BLaER1 (cell line): ENCODE measurements around the gene GPATCH1.
A peak's percentile ranks its signal among the peaks of the same experiment; 100 is the strongest.
"Not testable (repeated sequence)": the region's sequence is repeated elsewhere in the genome, so short reads cannot be mapped to it uniquely, and the experiment has no call there.

Experiments
- H3K27ac ChIP-seq: shearing (Covaris generic); formaldehyde crosslinking; 2 replicates; pipeline ENCODE4 v1.8.1; 2022
- H3K27me3 ChIP-seq: shearing (Covaris generic); formaldehyde crosslinking; 2 replicates; pipeline ENCODE4 v1.8.1; 2022
- H3K36me3 ChIP-seq: shearing (Covaris generic); formaldehyde crosslinking; 2 replicates; pipeline ENCODE4 v1.8.1; 2022
- H3K4me1 ChIP-seq: shearing (Covaris generic); formaldehyde crosslinking; 2 replicates; pipeline ENCODE4 v1.8.1; 2022
- H3K4me2 ChIP-seq: shearing (Covaris generic); formaldehyde crosslinking; 2 replicates; pipeline ENCODE4 v1.8.1; 2022
- H3K4me3 ChIP-seq: shearing (Covaris generic); formaldehyde crosslinking; 2 replicates; pipeline ENCODE4 v1.8.1; 2022
- H3K9ac ChIP-seq: shearing (Covaris generic); formaldehyde crosslinking; 2 replicates; pipeline ENCODE4 v1.8.1; 2022
- H3K9me3 ChIP-seq: shearing (Covaris generic); formaldehyde crosslinking; 2 replicates; pipeline ENCODE4 v1.8.1; 2022
- H4K20me1 ChIP-seq: shearing (Covaris generic); formaldehyde crosslinking; 2 replicates; pipeline ENCODE4 v1.8.1; 2022
- Cebpa-rat ChIP-seq: shearing (Covaris generic); IDR thresholded peaks from 2 replicates; pipeline ENCODE4 v1.8.1; 2022

GPATCH1 gene, protein sequence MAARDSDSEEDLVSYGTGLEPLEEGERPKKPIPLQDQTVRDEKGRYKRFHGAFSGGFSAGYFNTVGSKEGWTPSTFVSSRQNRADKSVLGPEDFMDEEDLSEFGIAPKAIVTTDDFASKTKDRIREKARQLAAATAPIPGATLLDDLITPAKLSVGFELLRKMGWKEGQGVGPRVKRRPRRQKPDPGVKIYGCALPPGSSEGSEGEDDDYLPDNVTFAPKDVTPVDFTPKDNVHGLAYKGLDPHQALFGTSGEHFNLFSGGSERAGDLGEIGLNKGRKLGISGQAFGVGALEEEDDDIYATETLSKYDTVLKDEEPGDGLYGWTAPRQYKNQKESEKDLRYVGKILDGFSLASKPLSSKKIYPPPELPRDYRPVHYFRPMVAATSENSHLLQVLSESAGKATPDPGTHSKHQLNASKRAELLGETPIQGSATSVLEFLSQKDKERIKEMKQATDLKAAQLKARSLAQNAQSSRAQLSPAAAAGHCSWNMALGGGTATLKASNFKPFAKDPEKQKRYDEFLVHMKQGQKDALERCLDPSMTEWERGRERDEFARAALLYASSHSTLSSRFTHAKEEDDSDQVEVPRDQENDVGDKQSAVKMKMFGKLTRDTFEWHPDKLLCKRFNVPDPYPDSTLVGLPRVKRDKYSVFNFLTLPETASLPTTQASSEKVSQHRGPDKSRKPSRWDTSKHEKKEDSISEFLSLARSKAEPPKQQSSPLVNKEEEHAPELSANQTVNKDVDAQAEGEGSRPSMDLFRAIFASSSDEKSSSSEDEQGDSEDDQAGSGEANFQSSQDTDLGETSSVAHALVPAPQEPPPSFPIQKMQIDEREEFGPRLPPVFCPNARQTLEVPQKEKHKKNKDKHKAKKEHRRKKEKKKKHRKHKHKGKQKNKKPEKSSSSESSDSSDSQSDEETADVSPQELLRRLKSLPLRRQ

DNA sequence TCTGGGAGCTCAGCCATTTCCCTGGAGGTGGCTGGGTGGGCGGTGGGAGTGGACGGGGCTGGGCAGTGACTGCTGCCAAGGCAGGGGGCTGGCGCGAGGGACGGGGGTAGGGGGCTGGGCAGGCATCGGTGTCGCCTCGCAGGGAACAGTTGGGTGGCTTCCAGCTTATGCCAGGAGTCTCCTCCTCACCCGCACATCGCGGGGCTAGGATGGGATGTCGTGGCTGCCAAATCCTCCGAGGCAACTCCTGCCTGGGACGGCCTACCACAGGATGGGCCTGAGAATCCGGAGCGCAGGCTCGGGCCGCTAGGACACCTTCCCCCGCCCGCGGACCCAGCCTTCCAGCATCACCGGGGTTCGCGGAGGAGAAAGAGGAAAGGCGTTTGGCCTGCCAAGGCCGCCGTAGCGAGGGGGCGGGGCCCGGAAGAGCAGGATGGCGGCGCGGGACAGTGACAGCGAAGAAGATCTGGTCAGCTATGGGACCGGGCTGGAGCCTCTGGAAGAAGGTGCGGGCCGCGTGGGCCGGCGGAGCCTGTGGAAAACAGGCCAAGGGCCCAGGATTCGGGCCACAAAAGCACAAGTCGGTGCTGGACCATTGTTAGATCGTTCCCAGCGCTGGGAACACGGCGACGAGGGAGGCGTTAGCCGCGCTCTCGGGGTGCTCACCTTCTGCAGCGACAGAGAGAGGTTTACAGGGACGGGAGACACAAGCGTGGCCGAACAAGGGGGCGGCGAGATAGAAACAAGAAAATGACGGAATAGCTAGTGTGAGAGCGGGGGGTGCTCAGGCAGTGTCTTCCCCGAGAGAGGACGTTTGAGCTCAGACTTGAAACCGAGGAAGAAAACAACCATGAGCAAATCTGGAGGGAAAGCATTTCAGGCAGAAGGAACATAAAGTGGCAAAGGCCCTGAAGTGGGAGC, at the start of gene GPATCH1:
Gene GPATCH1, plus strand, starts transcription at position 421 of the 921 bp plus-strand sequence. Its CDS starts 13 bp downstream, at position 434.
- H3K27ac ChIP-seq, result peak within 1 kb of the TSS; percentile 79
- H3K9ac ChIP-seq, result peak within 1 kb of the TSS; percentile 89
- no peak for TF ChIP-seq Cebpa-rat
- H4K20me1 ChIP-seq, result no peaks in the 10 kb centered on the region
- H3K36me3 ChIP-seq, result peaks cover 6% of the 10 kb centered on the region; the same call in 1 of the 2 replicates
- H3K4me1 ChIP-seq, result peaks cover 22% of the 10 kb centered on the region
- H3K4me2 ChIP-seq, result peak within 1 kb of the TSS; percentile 90
- peak within 1 kb of the TSS; percentile 90 for H3K4me3 ChIP-seq
- no peaks in the 10 kb centered on the region for H3K9me3 ChIP-seq
- H3K27me3 ChIP-seq, result no peaks in the 10 kb centered on the region

DNA sequence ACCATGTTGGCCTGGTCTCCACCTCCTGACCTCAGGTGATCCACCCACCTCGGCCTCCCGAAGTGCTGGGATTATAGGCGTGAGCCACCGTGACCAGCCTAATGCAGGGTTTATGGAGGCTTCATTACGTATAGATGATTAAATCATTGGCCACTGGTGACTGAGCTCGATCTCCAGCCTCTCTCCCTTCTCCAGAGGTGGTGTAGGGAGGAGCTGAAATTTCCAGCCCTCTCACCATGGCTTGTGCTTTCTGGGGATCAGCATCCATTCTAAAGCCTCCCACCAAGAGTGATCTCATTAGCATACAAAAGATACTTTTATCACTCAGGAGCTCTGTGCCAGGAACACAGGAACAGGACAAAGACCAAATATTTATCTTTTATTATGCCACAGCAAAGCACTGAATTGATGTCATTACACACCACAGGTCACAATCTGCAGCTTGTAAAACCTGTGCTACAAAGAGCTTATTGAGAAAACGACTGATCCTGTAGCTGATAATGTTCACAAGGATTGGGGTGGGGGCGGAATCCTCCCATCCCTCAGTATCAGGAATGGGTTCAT, 48.7 kb upstream of the GPATCH1 start:
- Histone ChIP-seq H3K27ac (no peak overlapping the region), H3K4me2 (no peak overlapping the region)

DNA sequence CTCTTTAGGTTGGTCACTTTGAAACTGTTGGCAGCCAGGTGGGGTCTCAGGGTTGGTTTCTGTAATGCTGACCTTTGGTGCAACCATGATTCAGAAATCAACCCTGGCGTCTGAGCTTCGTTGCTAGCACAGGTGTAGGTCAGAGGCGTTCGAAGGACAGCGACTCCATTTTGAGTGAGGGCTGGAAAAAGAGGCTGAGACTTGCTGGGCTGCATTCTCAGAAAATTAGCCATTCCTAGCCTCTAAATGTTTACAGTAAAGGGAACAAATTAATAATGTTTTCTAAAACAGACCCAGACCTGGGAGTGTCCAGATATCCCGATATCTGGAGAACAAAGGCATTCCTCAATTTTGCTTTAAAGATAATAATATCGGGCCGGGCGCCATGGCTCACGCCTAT, 45.5 kb upstream of the GPATCH1 start:
- H3K27me3 ChIP-seq, result peaks cover 16% of the 10 kb centered on the region; the same call in 1 of the 2 replicates
- H4K20me1 ChIP-seq, result peaks cover 37% of the 10 kb centered on the region
- H3K9me3 ChIP-seq, result peaks cover 7% of the 10 kb centered on the region
- no peak overlapping the region for H3K9ac ChIP-seq
- H3K27ac ChIP-seq, result no peak overlapping the region
- H3K4me2 ChIP-seq, result no peak overlapping the region
- H3K4me1 ChIP-seq, result peaks cover 30% of the 10 kb centered on the region
- H3K36me3 ChIP-seq, result no peaks in the 10 kb centered on the region; the same call in 1 of the 2 replicates
- no peak overlapping the region for H3K4me3 ChIP-seq
- no peak for TF ChIP-seq Cebpa-rat

More for the DNA sequence above, 48.7 kb upstream of the GPATCH1 start:
- Histone ChIP-seq H3K9ac (no peak overlapping the region), H3K4me1 (peaks cover 11% of the 10 kb centered on the region), H3K36me3 (no peaks in the 10 kb centered on the region; the same call in 1 of the 2 replicates), H3K9me3 (peaks cover 30% of the 10 kb centered on the region), H3K4me3 (no peak overlapping the region), H3K27me3 (0 out of 2 replicates have a peak, but pooled peaks cover 5% of the 10 kb centered on the region), H4K20me1 (peaks cover 10% of the 10 kb centered on the region; the same call in 1 of the 2 replicates)
- no peak for TF ChIP-seq Cebpa-rat

DNA sequence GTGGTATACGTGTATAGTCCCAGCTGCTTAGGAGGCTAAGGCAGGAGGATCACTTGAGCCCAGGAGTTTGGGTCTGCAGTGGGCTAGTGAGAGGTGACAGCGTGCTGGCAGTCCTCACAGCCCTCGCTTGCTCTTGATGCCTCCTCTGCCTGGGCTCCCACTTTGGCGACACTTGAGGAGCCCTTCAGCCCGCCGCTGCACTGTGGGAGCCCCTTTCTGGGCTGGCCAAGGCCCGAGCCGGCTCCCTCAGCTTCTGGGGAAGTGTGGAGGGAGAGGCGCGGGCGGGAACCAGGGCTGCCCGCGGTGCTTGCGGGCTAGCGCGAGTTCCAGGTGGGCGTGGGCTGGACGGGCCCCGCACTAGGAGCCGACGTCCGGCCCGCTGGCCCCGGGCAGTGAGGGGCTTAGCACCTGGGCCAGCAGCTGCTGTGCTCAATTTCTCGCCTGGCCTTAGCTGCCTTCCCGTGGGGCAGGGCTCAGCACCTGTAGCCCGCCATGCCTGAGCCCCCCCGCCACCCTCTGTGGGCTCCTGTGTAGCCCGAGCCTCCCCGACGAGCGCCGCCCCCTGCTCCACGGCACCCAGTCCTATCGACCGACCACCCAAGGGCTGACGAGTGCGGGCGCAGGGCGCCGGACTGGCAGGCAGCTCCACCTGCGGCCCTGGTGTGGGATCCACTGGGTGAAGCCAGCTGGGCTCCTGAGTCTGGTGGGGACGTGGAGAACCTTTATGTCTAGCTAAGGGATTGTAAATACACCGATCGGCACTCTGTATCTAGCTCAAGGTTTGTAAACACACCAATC, 44.4 kb upstream of the GPATCH1 start:
- H3K9me3 ChIP-seq, H3K36me3 ChIP-seq, H3K9ac ChIP-seq, H3K27ac ChIP-seq, H3K4me3 ChIP-seq: not testable (repeated sequence)
- H3K4me1 ChIP-seq, result peaks cover 30% of the 10 kb centered on the region
- H4K20me1 ChIP-seq, result peaks cover 44% of the 10 kb centered on the region
- H3K27me3 ChIP-seq, result peaks cover 16% of the 10 kb centered on the region; the same call in 1 of the 2 replicates
- peak overlapping the region; percentile 74 for H3K4me2 ChIP-seq

DNA sequence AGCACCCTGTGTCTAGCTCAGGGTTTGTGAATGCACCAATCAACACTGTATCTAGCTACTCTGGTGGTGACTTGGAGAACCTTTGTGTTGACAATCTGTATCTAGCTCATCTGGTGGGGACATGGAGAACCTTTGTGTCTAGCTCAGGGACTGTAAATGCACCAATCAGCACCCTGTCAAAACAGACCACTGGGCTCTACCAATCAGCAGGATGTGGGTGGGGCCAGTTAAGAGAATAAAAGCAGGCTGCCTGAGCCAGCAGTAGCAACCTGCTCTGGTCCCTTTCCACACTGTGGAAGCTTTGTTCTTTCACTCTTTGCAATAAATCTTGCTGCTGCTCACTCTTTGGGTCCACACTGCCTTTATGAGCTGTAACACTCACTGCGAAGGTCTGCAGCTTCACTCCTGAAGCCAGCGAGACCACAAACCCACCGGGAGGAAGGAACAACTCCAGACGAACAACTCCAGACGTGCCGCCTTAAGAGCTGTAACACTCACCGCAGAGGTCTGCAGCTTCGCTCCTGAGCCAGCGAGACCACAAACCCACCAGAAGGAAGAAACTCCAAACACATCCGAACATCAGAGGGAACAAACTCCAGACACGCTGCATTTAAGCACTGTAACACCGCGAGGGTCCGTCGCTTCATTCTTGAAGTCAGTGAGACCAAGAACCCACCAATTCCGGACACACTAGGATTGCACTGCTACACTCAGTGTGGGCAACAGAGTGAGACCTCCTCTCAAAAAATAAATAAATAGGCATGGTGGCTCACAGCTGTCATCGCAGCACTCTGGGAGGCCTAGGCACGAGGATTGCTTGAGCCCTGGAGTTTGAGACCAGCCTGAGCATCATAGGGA, 43.6 kb upstream of the GPATCH1 start:
- not testable (repeated sequence) for H3K9ac ChIP-seq, H3K9me3 ChIP-seq, H3K36me3 ChIP-seq, H3K27ac ChIP-seq, H3K4me3 ChIP-seq
- H4K20me1 ChIP-seq, result peaks cover 48% of the 10 kb centered on the region
- peaks cover 30% of the 10 kb centered on the region for H3K4me1 ChIP-seq
- peak overlapping the region; percentile 74 for H3K4me2 ChIP-seq
- peaks cover 16% of the 10 kb centered on the region; the same call in 1 of the 2 replicates for H3K27me3 ChIP-seq

DNA sequence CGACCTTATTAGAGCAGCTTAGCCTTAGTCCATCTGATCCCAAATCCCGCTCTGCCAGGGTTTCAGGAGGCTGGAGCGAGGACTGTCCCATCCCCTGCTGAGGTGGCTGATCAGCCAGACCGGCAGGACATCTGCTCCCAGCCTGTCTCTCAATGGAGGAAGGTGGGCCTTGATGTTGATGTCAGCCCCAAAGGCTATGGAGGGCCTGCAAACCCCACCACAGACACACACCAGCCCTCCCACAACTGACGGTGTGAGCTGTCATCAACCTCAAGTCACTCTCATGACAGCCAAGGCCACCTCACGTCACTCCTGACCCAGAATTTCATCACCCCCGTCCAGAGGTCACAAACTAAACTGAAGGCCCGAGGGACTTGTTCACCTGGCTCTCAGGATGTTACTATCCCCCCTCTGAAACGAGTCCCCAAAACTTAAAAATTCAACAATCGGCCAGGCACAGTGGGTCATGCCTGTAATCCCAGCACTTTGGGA, 41.8 kb upstream of the GPATCH1 start:
- H3K27ac ChIP-seq, result no peak overlapping the region
- H3K4me2 ChIP-seq, result no peak overlapping the region
- peaks cover 30% of the 10 kb centered on the region for H3K4me1 ChIP-seq
- peaks cover 6% of the 10 kb centered on the region; the same call in 1 of the 2 replicates for H3K9me3 ChIP-seq
- peaks cover 48% of the 10 kb centered on the region for H4K20me1 ChIP-seq
- H3K9ac ChIP-seq, result no peak overlapping the region
- H3K4me3 ChIP-seq, result no peak overlapping the region
- H3K27me3 ChIP-seq, result peaks cover 16% of the 10 kb centered on the region; the same call in 1 of the 2 replicates
- no peak for TF ChIP-seq Cebpa-rat
- no peaks in the 10 kb centered on the region for H3K36me3 ChIP-seq

DNA sequence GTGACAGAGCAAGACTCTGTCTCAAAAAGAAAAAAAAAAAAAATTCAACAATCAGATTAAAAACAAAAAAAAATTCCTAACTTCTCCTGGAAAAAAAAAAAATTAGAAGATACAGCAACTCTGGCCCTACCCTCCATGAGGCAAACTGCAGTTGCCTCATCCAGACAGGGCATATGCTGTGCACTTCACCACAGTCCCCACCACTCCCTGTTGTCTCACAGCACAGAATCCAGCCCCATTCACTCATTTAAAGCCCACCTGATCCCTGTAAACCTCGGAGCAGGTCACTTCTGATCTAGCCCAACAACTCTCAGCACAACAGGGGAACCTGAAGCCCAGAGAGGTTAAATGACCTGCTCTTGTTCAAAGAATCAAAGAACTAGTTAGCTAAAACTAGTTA, 41.2 kb upstream of the GPATCH1 start:
- Histone ChIP-seq H4K20me1 (peaks cover 48% of the 10 kb centered on the region), H3K9me3 (peaks cover 6% of the 10 kb centered on the region; the same call in 1 of the 2 replicates), H3K9ac (no peak overlapping the region), H3K4me3 (no peak overlapping the region), H3K27ac (no peak overlapping the region), H3K4me1 (peaks cover 30% of the 10 kb centered on the region), H3K4me2 (no peak overlapping the region), H3K36me3 (no peaks in the 10 kb centered on the region), H3K27me3 (peaks cover 16% of the 10 kb centered on the region; the same call in 1 of the 2 replicates)
- no peak for TF ChIP-seq Cebpa-rat
